HG03571 (cell line): Measurements from ENCODE around the gene HNRNPDL.
A peak's percentile ranks its signal among the peaks of the same experiment; 100 is the strongest.
"Not testable (repeated sequence)": the region's sequence is repeated elsewhere in the genome, so short reads cannot be mapped to it uniquely, and the experiment has no call there.

Experiments
- ATAC-seq: cut with Tn5 transposase; IDR thresholded peaks from one replicate; pipeline ENCODE4 v1.9.1; 2021; ENCODE audit not compliant: unreplicated experiment

Gene HNRNPDL

GRCh38 chr4:82433791-82434190 is 3.5 kb upstream of the HNRNPDL start:
- ATAC-seq: no peak

DNA sequence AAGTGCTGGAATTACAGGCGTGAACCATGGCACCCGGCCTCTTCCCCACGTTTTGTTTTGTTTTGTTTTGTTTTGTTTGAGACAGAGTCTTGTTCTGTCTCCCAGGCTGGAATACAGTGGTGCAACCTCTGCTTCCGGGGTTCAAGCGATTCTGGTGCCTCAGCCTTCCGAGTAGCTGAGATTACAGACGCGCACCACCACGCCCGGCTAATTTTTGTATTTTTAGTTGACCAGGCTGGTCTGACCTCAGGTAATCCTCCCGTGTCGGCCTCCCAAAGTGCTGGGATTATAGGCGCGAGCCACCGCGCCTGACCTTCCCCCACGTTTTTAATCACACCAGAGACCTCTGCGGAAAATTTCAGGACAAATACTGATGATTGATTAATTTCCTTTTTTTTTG is 2.3 kb upstream of the HNRNPDL start:
- no peak for ATAC-seq

GRCh38 chr4:82431831-82432230 is 1.6 kb upstream of the HNRNPDL start:
- ATAC-seq: no peak

DNA sequence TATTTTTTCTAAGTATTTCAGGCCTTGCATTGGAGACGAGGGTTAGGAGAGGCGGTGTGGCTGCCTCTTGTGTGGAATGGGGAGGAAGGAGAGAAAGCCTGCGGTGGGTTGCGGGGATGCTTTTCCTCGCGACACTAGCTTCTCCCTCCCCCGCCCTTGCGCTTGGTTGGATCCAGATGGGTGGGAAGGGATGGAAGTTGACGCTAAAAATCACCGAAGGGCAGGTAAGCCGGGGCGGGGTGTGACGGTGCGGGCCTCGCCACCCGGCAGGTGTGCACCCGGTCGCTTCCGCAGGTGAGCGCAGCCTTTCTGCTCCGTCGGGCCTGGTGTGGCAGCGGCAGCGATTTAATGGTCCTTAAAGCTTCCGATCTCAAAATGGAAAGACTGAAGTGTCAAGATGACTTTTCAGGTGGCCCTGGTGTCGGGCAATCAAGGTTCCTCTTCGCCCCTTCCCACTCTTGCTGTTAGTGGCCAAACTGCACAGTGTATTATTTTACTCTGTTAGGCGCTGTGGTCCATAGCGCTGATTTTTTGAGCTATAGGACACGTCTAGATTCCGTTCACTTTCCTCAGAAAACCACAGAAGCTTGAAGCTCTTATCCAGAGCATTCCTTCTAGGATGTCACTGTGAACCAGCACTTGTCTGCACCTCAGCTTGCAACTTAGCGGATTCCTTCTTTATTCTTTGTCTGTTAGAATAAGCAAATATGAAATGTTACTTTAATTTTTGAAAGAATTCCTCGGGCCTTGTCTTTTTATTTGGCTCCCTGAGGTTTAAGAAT is 893 bp upstream of the HNRNPDL start:
- ATAC-seq: no peak

DNA sequence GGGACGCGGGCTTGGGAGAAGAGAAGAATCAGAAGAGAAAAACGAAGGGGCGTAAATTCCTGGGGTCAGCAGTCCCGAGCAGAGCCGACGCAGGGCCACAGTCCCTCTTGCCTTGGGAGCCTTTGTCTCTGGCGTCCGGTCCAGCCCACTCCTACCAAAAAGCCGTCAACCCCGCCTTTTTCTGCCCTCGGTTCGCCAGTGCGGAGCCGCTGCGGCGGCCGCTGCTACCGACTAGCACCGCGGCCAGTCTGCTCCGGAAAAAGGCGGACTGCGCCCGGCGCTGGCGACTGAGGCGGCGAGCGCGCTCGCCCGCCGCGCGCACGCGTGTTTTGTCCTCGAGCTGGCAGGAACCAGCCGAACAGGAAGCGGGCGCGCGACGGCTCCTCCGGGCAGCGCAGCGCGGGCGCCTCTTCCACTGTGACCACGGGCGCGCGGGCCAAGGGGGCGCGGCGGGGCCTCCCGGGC is 502 bp downstream of the HNRNPDL start:
- no peak for ATAC-seq

- peak; percentile 49 for ATAC-seq
These were observed 1.1 kb downstream of the HNRNPDL start for GRCh38 chr4:82428969-82429727.

DNA sequence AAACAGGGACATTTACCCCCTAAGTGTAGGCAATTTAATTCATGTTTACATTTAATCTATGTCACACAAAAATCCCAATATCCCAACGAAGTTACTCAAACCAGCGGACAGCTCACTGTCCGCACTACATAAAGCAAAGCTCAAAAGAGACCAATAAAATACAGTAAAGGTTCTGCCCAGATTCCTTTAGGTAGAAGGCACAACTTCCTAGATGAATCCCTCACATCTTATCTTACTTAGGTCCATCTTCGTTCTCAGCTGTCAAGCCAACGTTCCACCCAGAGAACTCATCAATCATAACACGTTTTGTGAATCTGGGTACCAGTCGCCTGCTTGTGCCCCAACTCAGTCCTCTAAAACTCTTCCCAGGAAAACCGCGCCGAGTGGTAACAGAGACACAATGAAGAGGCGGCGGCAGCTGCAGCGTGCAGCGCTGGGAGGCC is 1.7 kb downstream of the HNRNPDL start:
- no peak for ATAC-seq

GRCh38 chr4:82425478-82425877 is 4.8 kb downstream of the HNRNPDL start:
- no peak for ATAC-seq

DNA sequence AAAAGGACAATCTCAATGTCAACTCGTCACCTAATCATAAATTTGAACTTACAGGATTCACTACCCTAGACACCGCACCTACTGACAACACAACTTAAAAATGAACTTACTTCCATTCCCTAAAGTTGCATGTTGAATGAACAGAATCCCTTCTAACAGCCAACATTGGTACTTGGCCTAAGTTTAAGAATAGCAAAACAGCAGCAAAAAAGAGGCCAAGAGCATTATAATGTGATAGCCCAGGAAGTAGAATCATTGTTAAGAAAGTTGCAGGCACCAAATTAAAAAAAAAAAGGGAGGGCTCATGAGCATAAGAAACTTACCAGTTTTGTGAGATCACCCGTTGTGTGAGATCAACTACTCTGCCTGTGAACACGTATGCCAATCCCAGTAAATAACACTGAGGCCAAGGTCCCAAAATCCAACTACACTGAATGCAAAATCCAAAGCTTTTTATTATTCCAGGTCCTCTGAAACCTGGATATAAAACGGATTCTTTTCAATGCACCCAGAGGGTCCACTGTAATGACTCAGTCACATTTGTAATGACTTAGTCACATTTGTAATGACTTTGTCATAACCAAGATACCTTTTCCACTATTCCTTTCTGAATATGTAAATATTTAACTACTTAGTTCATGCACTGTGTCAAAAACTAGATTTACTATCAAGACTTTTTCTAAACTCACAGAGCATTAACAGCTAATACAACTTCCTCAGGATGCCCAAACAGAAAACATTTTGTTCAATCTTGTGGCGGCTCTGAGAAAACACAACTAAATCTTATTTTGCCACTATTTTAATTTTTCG is 6.8 kb downstream of the HNRNPDL start:
- no peak for ATAC-seq

DNA sequence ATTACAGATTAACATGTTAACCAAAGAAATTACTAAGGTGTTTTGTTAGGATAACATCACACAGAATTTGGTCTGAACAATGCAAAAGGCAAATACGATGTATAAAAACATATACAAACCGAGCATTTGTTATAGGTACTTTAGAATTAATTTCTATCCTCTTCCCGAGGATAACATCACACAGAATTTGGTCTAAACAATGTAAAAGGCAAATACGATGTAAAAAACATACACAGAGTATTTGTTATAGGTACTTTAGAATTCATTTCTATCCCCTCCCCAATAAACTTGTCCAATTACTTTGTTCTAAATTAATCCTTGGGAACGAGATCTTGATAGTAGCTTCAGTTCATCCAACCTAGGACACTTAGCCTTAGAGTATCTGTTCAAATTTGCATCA is 7.6 kb downstream of the HNRNPDL start:
- ATAC-seq: no peak

GRCh38 chr4:82421796-82422560 is 8.3 kb downstream of the HNRNPDL start:
- no peak for ATAC-seq

- no peak for ATAC-seq
These were observed 10.8 kb downstream of the HNRNPDL start for GRCh38 chr4:82419451-82419850.

DNA sequence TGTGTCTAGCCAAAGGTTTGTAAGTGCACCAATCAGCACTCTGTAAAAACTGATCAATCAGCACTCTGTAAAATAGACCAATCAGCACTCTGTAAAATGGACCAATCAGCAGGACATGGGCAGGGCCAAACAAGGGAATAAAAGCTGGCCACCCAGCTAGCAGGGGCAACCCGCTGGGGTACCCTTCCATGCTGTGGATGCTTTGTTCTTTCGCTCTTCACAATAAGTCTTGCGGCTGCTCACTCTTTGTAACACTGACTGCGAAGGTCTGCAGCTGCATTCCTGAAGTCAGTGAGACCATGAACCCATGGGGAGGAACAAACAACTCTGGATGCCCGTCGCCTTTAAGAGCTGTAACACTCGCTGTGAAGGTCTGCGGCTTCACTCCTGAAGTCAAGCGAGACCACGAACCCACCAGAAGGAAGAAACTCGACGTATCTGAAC is 14.3 kb downstream of the HNRNPDL start:
- no peak for ATAC-seq

DNA sequence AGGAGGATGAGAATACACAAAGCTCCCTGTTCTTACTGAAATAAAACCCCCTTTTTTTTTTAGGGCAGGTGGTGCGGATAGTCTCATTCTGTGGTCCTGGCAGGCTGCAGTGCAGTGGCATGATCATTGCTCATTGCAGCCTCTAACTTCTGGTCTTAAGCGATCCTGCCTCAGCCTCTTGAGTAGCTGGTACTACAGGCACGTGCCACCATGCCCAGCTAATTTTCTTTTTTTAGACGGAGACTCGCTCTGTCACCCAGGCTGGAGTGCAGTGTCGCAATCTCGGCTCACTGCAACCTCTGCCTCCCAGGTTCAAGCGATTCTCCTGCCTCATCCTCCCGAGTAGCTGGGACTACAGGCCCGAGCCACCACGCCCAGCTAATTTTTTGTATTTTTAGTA is 15.2 kb downstream of the HNRNPDL start:
- ATAC-seq: not testable (repeated sequence)

GRCh38 chr4:82403725-82404124 is 26.5 kb downstream of the HNRNPDL start:
- ATAC-seq: no peak

- ATAC-seq: no peak
These were observed 28.0 kb downstream of the HNRNPDL start for GRCh38 chr4:82402196-82402775.

DNA sequence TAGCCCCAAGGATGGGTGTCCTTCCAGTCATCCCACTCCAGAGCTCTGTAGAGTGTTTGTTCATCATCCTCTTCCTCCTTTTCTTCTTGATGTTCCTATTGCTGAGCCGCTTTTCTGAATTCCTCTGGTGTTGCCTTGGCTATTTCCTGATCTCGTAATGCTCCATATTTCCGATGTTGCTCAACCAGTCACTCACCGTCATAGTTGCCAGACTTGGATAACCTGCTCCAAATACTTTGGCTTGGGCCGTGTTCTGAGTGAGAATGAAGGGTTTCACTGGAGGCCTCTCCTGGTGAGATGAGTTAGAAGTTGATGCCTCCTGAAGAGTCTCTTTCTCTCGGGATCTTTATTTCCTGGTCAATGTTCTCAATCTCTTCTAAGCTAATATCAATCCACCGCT is 28.7 kb downstream of the HNRNPDL start:
- ATAC-seq: no peak

DNA sequence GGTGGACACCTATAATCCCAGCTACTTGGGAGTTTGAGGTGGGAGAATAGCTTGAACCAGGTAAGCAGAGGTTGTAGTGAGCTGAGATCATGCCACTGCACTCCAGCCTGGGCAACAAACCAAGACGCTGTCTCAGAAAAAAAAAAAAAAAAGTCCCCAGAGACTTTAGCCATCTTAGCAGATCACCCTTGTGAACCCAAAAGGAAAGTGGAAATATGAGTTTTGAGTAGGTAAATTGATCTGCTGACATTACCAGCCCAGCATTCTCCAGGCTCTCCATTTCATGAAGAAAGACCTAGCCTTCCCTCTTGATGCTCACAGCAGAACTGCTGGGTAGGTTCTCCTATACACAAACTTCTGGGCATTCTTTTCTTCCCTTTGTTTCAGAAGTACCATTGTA is 32.0 kb downstream of the HNRNPDL start:
- ATAC-seq: no peak

DNA sequence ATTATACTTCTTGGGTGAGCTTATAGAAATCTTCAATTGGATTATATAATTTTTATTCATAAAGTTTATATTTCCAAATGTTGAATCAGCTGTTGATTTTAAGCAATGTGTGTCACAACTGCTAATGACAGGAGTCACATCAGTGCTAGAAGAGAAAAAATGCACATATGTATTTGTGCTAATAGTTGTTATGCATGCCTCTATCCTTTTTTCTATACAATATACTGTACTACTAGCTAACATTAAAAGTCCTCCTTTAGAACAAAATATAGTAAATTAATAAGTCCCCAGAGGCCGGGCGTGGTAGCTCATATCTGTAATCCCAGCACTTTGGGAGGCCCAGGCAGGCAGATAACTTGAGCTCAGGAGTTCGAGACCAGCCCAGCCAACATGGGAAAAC is 32.7 kb downstream of the HNRNPDL start:
- ATAC-seq: no peak

GRCh38 chr4:82394896-82395295 is 35.4 kb downstream of the HNRNPDL start:
- ATAC-seq: no peak
